H1 (cell line): Measurements from ENCODE around the gene RAD18. TPM values are rescaled to one million over a fixed set of nuclear protein-coding genes. Genes with fewer than 3 reads are reported as not detected.

ENCODE experiments used
- CTCF ChIA-PET: fragments of 300-600 bp; sonication (Branson Sonifier 250); formaldehyde crosslinking; loops from one replicate; lab custom pipeline; 2021; ENCODE audit not compliant: partially characterized antibody; lab: Charles Lee
- POLR2A ChIA-PET: fragments of 300-600 bp; sonication (Branson Sonifier 250); formaldehyde crosslinking; loops from one replicate; lab custom pipeline; 2021; ENCODE audit warnings: inconsistent platforms; ENCODE audit not compliant: partially characterized antibody; lab: Charles Lee
- DNase-seq, 2 experiments: peaks; one replicate each; pipeline versions ENCODE4 v3.0.0 to v3.0.0-alpha.2; 2010 to 2022; ENCODE audit warnings: low spot score in 2 of 2, low read depth in 1 of 2, mixed read lengths in 1 of 2
- FAIRE-seq: peaks from 2 replicates; lab custom pipeline; 2011; peaks lifted over from hg19 to GRCh38; lab: Jason Lieb, UNC
- H2AFZ ChIP-seq: 2 replicates; pipeline ENCODE4 v1.8.1; 2012; ENCODE audit warnings: low read length, inconsistent platforms
- H2AK5ac ChIP-seq: 2 replicates; pipeline ENCODE4 v1.6.1; 2013; ENCODE audit warnings: low read depth, low read length
- H2BK120ac ChIP-seq: replicated peaks from 2 replicates; pipeline ENCODE3; 2013; ENCODE audit warnings: low read depth, low read length, inconsistent platforms
- H2BK12ac ChIP-seq: 2 replicates; pipeline ENCODE4 v1.6.1; 2013; ENCODE audit warnings: low read depth, low read length
- H2BK15ac ChIP-seq: 2 replicates; pipeline ENCODE4 v1.6.1; 2013; ENCODE audit warnings: low read length
- H2BK20ac ChIP-seq: 2 replicates; pipeline ENCODE4 v1.6.1; 2013; ENCODE audit warnings: low read length
- H2BK5ac ChIP-seq: 2 replicates; pipeline ENCODE4 v1.6.1; 2013; ENCODE audit warnings: low read depth, low read length
- H3K14ac ChIP-seq: 2 replicates; pipeline ENCODE4 v1.6.1; 2013; ENCODE audit warnings: inconsistent platforms; ENCODE audit not compliant: insufficient read length
- H3K18ac ChIP-seq: 2 replicates; pipeline ENCODE4 v1.6.1; 2013; ENCODE audit warnings: low read length; ENCODE audit errors: extremely low read depth
- H3K23ac ChIP-seq: 2 replicates; pipeline ENCODE4 v1.6.1; 2013; ENCODE audit warnings: inconsistent platforms; ENCODE audit not compliant: insufficient read length
- H3K23me2 ChIP-seq: 2 replicates; pipeline ENCODE4 v1.6.1; 2013; ENCODE audit warnings: low read depth, low read length
- H3K27ac ChIP-seq: 2 replicates; pipeline ENCODE4 v1.6.1; 2011; ENCODE audit warnings: low read depth, low read length, inconsistent platforms
- H3K27me3 ChIP-seq, 4 experiments: replicated peaks in 1 of 4; 1 replicate in 1 of 4; 2 replicates in 3 of 4; pipeline versions ENCODE4 v1.6.1 to v1.8.1; 2011 to 2013; ENCODE audit warnings: low read length in 3 of 4, mild to moderate bottlenecking in 3 of 4, inconsistent platforms in 2 of 4, mixed read lengths in 2 of 4, moderate library complexity in 1 of 4; ENCODE audit not compliant: control insufficient read depth in 3 of 4, insufficient read depth in 3 of 4; ENCODE audit errors: extremely low read depth in 1 of 4
- H3K36me3 ChIP-seq, 4 experiments: 2 replicates each; pipeline versions ENCODE4 v1.6.1 to v1.8.1; 2011 to 2013; ENCODE audit warnings: mild to moderate bottlenecking in 4 of 4, low read length in 3 of 4, moderate library complexity in 2 of 4, control low read depth in 1 of 4, inconsistent platforms in 1 of 4; ENCODE audit not compliant: insufficient read depth in 4 of 4, control insufficient read depth in 2 of 4
- H3K4ac ChIP-seq: replicated peaks from 2 replicates; pipeline ENCODE3; 2013; ENCODE audit warnings: low read length, low read depth, mixed read lengths, inconsistent platforms; ENCODE audit not compliant: insufficient read length
- H3K4me1 ChIP-seq, 4 experiments: replicated peaks in 1 of 4; 1 replicate in 1 of 4; 2 replicates in 3 of 4; pipeline versions ENCODE4 v1.6.1 to v1.8.1; 2011 to 2013; ENCODE audit warnings: low read length in 3 of 4, inconsistent platforms in 2 of 4, mixed read lengths in 1 of 4; ENCODE audit not compliant: insufficient read depth in 4 of 4, control insufficient read depth in 3 of 4
- H3K4me2 ChIP-seq, 2 experiments: 2 replicates each; pipeline versions ENCODE4 v1.6.1 to v1.8.1; 2011 to 2013; ENCODE audit warnings: low read depth in 2 of 2, low read length in 2 of 2, control low read depth in 1 of 2, inconsistent platforms in 1 of 2, mild to moderate bottlenecking in 1 of 2; ENCODE audit not compliant: insufficient read depth in 1 of 2
- H3K4me3 ChIP-seq, 4 experiments: fragments of 200-600, 300-600 bp in 1 of 4; sonication (generic), shearing (Covaris generic), sonication (Bioruptor Twin) in 1 of 4; 2 replicates each; pipeline versions ENCODE4 v1.5.1 to v1.8.1; 2011 to 2016; ENCODE audit warnings: low read length in 4 of 4, low read depth in 3 of 4, control low read depth in 2 of 4, inconsistent platforms in 2 of 4, mild to moderate bottlenecking in 2 of 4, mixed read lengths in 1 of 4, moderate library complexity in 1 of 4; ENCODE audit not compliant: insufficient read depth in 2 of 4; ENCODE audit errors: extremely low read depth in 1 of 4
- H3K56ac ChIP-seq: replicated peaks from 2 replicates; pipeline ENCODE3; 2013; ENCODE audit warnings: low read depth, mild to moderate bottlenecking, mixed read lengths, low read length, inconsistent platforms; ENCODE audit not compliant: insufficient read length
- H3K79me1 ChIP-seq: 2 replicates; pipeline ENCODE4 v1.6.1; 2013; ENCODE audit warnings: low read depth, low read length, control low read depth
- H3K79me2 ChIP-seq, 2 experiments: 2 replicates each; pipeline versions ENCODE4 v1.6.1 to v1.8.1; 2012 to 2013; ENCODE audit warnings: low read length in 2 of 2, mild to moderate bottlenecking in 2 of 2, inconsistent platforms in 1 of 2; ENCODE audit not compliant: insufficient read depth in 2 of 2, control insufficient read depth in 1 of 2
- H3K9ac ChIP-seq, 4 experiments: replicated peaks in 1 of 4; 1 replicate in 1 of 4; 2 replicates in 3 of 4; pipeline versions ENCODE4 v1.6.1 to v1.8.1; 2011 to 2013; ENCODE audit warnings: low read depth in 3 of 4, low read length in 3 of 4, control low read depth in 2 of 4, mild to moderate bottlenecking in 2 of 4, moderate library complexity in 2 of 4, inconsistent platforms in 1 of 4; ENCODE audit errors: extremely low read depth in 1 of 4
- H3K9me3 ChIP-seq, 2 experiments: 2 replicates each; pipeline versions ENCODE4 v1.6.1 to v1.8.1; 2012 to 2013; ENCODE audit warnings: mild to moderate bottlenecking in 2 of 2, moderate library complexity in 2 of 2, control low read depth in 1 of 2, inconsistent platforms in 1 of 2, low read depth in 1 of 2, low read length in 1 of 2, mixed read lengths in 1 of 2; ENCODE audit not compliant: insufficient read depth in 2 of 2
- H4K20me1 ChIP-seq, 2 experiments: replicated peaks in 1 of 2; 2 replicates each; pipeline versions ENCODE3 to v1.8.1; 2011 to 2013; ENCODE audit warnings: inconsistent platforms in 2 of 2, low read length in 2 of 2, mild to moderate bottlenecking in 1 of 2; ENCODE audit not compliant: insufficient read depth in 2 of 2, control insufficient read depth in 1 of 2
- H4K5ac ChIP-seq: 2 replicates; pipeline ENCODE4 v1.6.1; 2013; ENCODE audit warnings: low read length, low read depth, mixed read lengths, inconsistent platforms; ENCODE audit not compliant: insufficient read length
- H4K8ac ChIP-seq: 2 replicates; pipeline ENCODE4 v1.8.0; 2013; ENCODE audit warnings: mild to moderate bottlenecking, moderate library complexity, low read length, inconsistent platforms; ENCODE audit not compliant: insufficient read depth; ENCODE audit errors: extremely low read depth
- H4K91ac ChIP-seq: replicated peaks from 2 replicates; pipeline ENCODE3; 2013; ENCODE audit warnings: low read length, mixed read lengths, inconsistent platforms; ENCODE audit not compliant: insufficient read length
- ASH2L ChIP-seq: fragments of 200-600, 300-600 bp; sonication (generic); IDR thresholded peaks from one replicate; pipeline ENCODE4 v1.7.1; 2017; ENCODE audit warnings: low read length
- BACH1 ChIP-seq: IDR thresholded peaks from 2 replicates; pipeline ENCODE4 v1.6.1; 2012; ENCODE audit warnings: low read length, improper control_type of control experiment
- GABPA ChIP-seq: IDR thresholded peaks from 2 replicates; pipeline ENCODE4 v1.6.1; 2011; ENCODE audit warnings: mild to moderate bottlenecking, low read length, moderate library complexity, borderline replicate concordance; ENCODE audit not compliant: insufficient read depth
- HDAC2 ChIP-seq, 2 experiments: fragments of 300-600 bp in 1 of 2; sonication (generic) in 1 of 2; IDR thresholded peaks; 2 replicates each; pipeline ENCODE4 v1.6.1; 2011 to 2012; ENCODE audit warnings: low read depth in 2 of 2, low read length in 2 of 2, mild to moderate bottlenecking in 2 of 2, moderate library complexity in 2 of 2, borderline replicate concordance in 1 of 2, inconsistent platforms in 1 of 2
- HDAC6 ChIP-seq: IDR thresholded peaks from one replicate; pipeline ENCODE4 v1.7.1; 2012; ENCODE audit warnings: low read depth, mild to moderate bottlenecking, inconsistent platforms, low read length, moderate library complexity
- JUN ChIP-seq: IDR thresholded peaks from 2 replicates; pipeline ENCODE4 v1.6.1; 2011; ENCODE audit warnings: low read depth, mild to moderate bottlenecking, improper control_type of control experiment, low read length
- MAFK ChIP-seq: IDR thresholded peaks from 2 replicates; pipeline ENCODE4 v1.6.1; 2012; ENCODE audit warnings: low read depth, mild to moderate bottlenecking, improper control_type of control experiment, low read length
- SIRT6 ChIP-seq: IDR thresholded peaks from one replicate; pipeline ENCODE4 v1.7.1; 2012; ENCODE audit warnings: low read length, inconsistent platforms
- TCF12 ChIP-seq: IDR thresholded peaks from 2 replicates; pipeline ENCODE4 v1.6.1; 2011; ENCODE audit warnings: low read depth, mild to moderate bottlenecking, low read length
- YY1 ChIP-seq: IDR thresholded peaks from 2 replicates; pipeline ENCODE4 v1.6.1; 2011; ENCODE audit warnings: low read depth, mild to moderate bottlenecking, low read length
- ZNF274 ChIP-seq: IDR thresholded peaks from 2 replicates; pipeline ENCODE4 v1.7.0; 2012; ENCODE audit warnings: low read length, borderline replicate concordance; ENCODE audit errors: extremely low read depth
- WGBS, 2 experiments: shearing (Covaris generic) in 1 of 2; methylation state at CpG; one replicate each; pipeline versions ENCODE4 v1.1.6 to v1.1.7; 2013 to 2015; ENCODE audit warnings: low lambda C conversion rate in 2 of 2, mixed read lengths in 2 of 2, inconsistent platforms in 1 of 2, low coverage in 1 of 2, missing lambda C conversion rate in 1 of 2; ENCODE audit not compliant: insufficient replicate concordance in 2 of 2, insufficient coverage in 1 of 2, insufficient read length in 1 of 2; ENCODE audit errors: extremely low coverage in 1 of 2, missing lambda C conversion rate in 1 of 2; 5-methylcytosine and 5-hydroxymethylcytosine counted together
- polyA plus RNA-seq, 7 experiments: library from polyadenylated mRNA; depleted of rRNA in 3 of 7; stranded (reverse) in 5 of 7; unstranded in 2 of 7; fragments of >200 nt in 5 of 7; fragments of 200-250 nt in 2 of 7; gene quantifications; 1 replicate in 5 of 7; 2 replicates in 1 of 7; 4 replicates in 1 of 7; pipeline versions ENCODE4 v1.2.1 to v1.2.3, GENCODE V29; 2011 to 2013; ENCODE audit warnings: missing spikeins in 2 of 7, mixed read lengths in 2 of 7
- total RNA-seq: library from RNA; stranded (reverse); fragmentation: NEBNext Ultra II Directional; extraction: Animal tissue kit (Norgen Biotek cat#: 25700); gene quantifications from 2 replicates; pipeline ENCODE4 v1.2.1, GENCODE V29; 2021
- TF ChIP-seq, protein P1 (sequence below): IDR thresholded peaks from 2 replicates; pipeline ENCODE4 v1.6.1; 2011; ENCODE audit warnings: low read depth, mild to moderate bottlenecking, low read length; ENCODE audit not compliant: insufficient read depth
- TF ChIP-seq, protein P2 (sequence below): IDR thresholded peaks from 2 replicates; pipeline ENCODE4 v1.6.1; 2012; ENCODE audit warnings: low read length, inconsistent platforms

RAD18 gene
- total and polyA plus RNA-seq, 2 of the 8 experiments (the other 6 are each of a cell fraction or from before 2014, with no cell fraction given) = 13.0 to 23.2 TPM

DNA sequence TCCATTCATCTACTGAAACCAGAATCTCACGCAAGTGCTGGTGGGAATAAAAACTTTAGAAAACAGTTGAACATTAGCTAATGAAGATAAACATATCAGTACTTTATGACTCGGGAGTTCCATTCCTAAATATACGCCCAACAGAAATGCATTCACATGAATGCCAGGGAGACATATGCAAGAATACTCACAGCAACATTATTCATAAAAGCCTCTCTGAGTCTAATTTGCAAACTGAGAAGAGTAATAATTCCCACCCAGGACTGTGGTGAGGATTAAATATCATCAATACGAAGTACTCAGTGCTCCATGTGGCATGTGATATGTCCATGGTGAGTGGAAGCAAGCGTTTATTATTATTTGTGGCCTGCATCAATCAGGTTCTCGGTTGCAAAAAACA is 128.3 kb downstream of the RAD18 start:
- no peaks in the 10 kb centered on the region for H3K23me2 ChIP-seq
- H3K27me3 ChIP-seq = no peaks in the 10 kb centered on the region; a peak in 1 of 7 replicates
- no peak overlapping the region for H2AK5ac ChIP-seq
- H3K23ac ChIP-seq = no peak overlapping the region
- no peak overlapping the region for H3K9ac ChIP-seq
- H3K79me2 ChIP-seq = no peaks in the 10 kb centered on the region
- no peak overlapping the region for H4K8ac ChIP-seq
- H3K56ac ChIP-seq = no peak overlapping the region
- no peak overlapping the region for H3K4me3 ChIP-seq
- H3K36me3 ChIP-seq = no peaks in the 10 kb centered on the region
- no peak overlapping the region for H4K91ac ChIP-seq
- POLR2A ChIA-PET = no interaction called here
- no peak overlapping the region for H3K14ac ChIP-seq
- no peak overlapping the region for H4K5ac ChIP-seq
- H3K4me1 ChIP-seq = no peaks in the 10 kb centered on the region
- CTCF ChIA-PET = interaction anchor here (1.5 kb wide), 1 partner anchor 12 kb away, joined by 4 read pairs; no protein-coding TSS in a partner anchor
- H3K9me3 ChIP-seq = no peaks in the 10 kb centered on the region
- H3K4ac ChIP-seq = no peak overlapping the region
- no peak for FAIRE-seq
- no peak overlapping the region for H2BK120ac ChIP-seq
- DNase-seq = no peak
- H2BK5ac ChIP-seq = no peak overlapping the region
- H3K18ac ChIP-seq = no peak overlapping the region
- 93% methylated on average over 6 of the region's 6 CpGs; no CpG with 5 or more reads in 1 of the 2 experiments for WGBS, 2 experiments
- no peak overlapping the region for H2BK20ac ChIP-seq
- no peaks in the 10 kb centered on the region for H3K79me1 ChIP-seq
- H2BK12ac ChIP-seq = no peak overlapping the region
- H4K20me1 ChIP-seq = no peaks in the 10 kb centered on the region
- no peak overlapping the region for H3K4me2 ChIP-seq
- no peak overlapping the region for H2BK15ac ChIP-seq
- no peak overlapping the region for H3K27ac ChIP-seq
- no peak overlapping the region for H2AFZ ChIP-seq
- no peak for TF ChIP-seq SIRT6
- TF ChIP-seq, protein P1, sequence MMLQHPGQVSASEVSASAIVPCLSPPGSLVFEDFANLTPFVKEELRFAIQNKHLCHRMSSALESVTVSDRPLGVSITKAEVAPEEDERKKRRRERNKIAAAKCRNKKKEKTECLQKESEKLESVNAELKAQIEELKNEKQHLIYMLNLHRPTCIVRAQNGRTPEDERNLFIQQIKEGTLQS = no peak
- TF ChIP-seq BACH1 = no peak
- TF ChIP-seq, protein P2, sequence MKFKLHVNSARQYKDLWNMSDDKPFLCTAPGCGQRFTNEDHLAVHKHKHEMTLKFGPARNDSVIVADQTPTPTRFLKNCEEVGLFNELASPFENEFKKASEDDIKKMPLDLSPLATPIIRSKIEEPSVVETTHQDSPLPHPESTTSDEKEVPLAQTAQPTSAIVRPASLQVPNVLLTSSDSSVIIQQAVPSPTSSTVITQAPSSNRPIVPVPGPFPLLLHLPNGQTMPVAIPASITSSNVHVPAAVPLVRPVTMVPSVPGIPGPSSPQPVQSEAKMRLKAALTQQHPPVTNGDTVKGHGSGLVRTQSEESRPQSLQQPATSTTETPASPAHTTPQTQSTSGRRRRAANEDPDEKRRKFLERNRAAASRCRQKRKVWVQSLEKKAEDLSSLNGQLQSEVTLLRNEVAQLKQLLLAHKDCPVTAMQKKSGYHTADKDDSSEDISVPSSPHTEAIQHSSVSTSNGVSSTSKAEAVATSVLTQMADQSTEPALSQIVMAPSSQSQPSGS = no peak
- no peak for TF ChIP-seq ASH2L
- no peak for TF ChIP-seq MAFK
- TF ChIP-seq HDAC2 (IDR thresholded peaks at IDR 0.05; ENCODE audit: borderline replicate concordance in 1 of 2, low read depth in 2 of 2, low read length in 2 of 2) = no peak
- no peak for TF ChIP-seq YY1
- no peak for TF ChIP-seq JUN
- TF ChIP-seq GABPA = no peak
- TF ChIP-seq HDAC6 = no peak
- no peak for TF ChIP-seq TCF12
- no peak for TF ChIP-seq ZNF274
